Sigmoid colon (tissue), 7 donors: Measurements from ENCODE around the gene FAM228A. TPM values are rescaled to one million over a fixed set of nuclear protein-coding genes. Genes with fewer than 3 reads are reported as not detected.

Experiments
- DNase-seq: peaks from one replicate; pipeline ENCODE4 v3.0.0-alpha.2; 2019
- H3K27ac ChIP-seq, 4 donors: fragments of 200-600 bp; sonication (generic); one replicate each; pipeline ENCODE4 v1.5.1; 2016 to 2019; ENCODE audit warnings: mild to moderate bottlenecking in 1 of 4
- H3K27me3 ChIP-seq, 3 donors: fragments of 200-600 bp; sonication (generic); one replicate each; pipeline ENCODE4 v1.5.1; 2019; ENCODE audit warnings: mild to moderate bottlenecking in 1 of 3
- H3K36me3 ChIP-seq, 4 donors: fragments of 200-600 bp; sonication (generic); one replicate each; pipeline ENCODE4 v1.5.1; 2016 to 2019
- H3K4me1 ChIP-seq, 4 donors: fragments of 200-600 bp; sonication (generic); one replicate each; pipeline ENCODE4 v1.5.1; 2017 to 2019
- H3K4me3 ChIP-seq, 4 donors: fragments of 200-600 bp; sonication (generic); one replicate each; pipeline ENCODE4 v1.5.1; 2017 to 2019; ENCODE audit warnings: mild to moderate bottlenecking in 2 of 4, moderate library complexity in 1 of 4
- H3K9me3 ChIP-seq, 4 donors: fragments of 200-600 bp in 3 of 4; sonication (generic) in 3 of 4; one replicate each; pipeline versions ENCODE4 v1.5.1 to v1.6.1; 2013 to 2019
- CTCF ChIP-seq, 4 experiments: fragments of 450-650 bp in 3 of 4; fragments of 200-600 bp in 1 of 4; IDR thresholded peaks; one replicate each; pipeline ENCODE4 v1.5.1; 2016 to 2019; ENCODE audit warnings: antibody characterized with exemption in 4 of 4, mild to moderate bottlenecking in 3 of 4, moderate library complexity in 2 of 4
- EP300 ChIP-seq, 4 donors: sonication (generic); formaldehyde crosslinking; IDR thresholded peaks; one replicate each; pipeline ENCODE4 v1.6.1; 2017; ENCODE audit warnings: antibody characterized with exemption in 4 of 4
- POLR2A ChIP-seq, 2 donors: fragments of 450-650 bp; IDR thresholded peaks; one replicate each; pipeline ENCODE4 v1.6.1; 2016; ENCODE audit warnings: antibody characterized with exemption in 2 of 2, mild to moderate bottlenecking in 2 of 2, moderate library complexity in 2 of 2
- POLR2AphosphoS5 ChIP-seq, 4 donors: sonication (generic); formaldehyde crosslinking; IDR thresholded peaks; one replicate each; pipeline ENCODE4 v1.6.1; 2017; ENCODE audit warnings: antibody characterized with exemption in 4 of 4
- WGBS, 2 donors: extraction: QIAGEN DNeasy Blood & Tissue Kit; methylation state at CpG; one replicate each; pipeline ENCODE4 v1.1.7; 2013; 5-methylcytosine and 5-hydroxymethylcytosine counted together
- intact Hi-C: fragments of 100-400 bp; cut with DNase I; formaldehyde crosslinking; loops from one replicate; pipeline ENCODE4 v1.15.1; 2023
- polyA plus RNA-seq, 3 donors: library from polyadenylated mRNA; stranded (reverse); fragments of 200-250 nt; gene quantifications; one replicate each; pipeline ENCODE4 v1.2.3, GENCODE V29; 2013
- total RNA-seq, 4 donors: library from RNA; depleted of rRNA; stranded (reverse); fragments of >200 nt; gene quantifications; one replicate each; pipeline ENCODE4 v1.1.0, GENCODE V29; 2016
- donor health status: healthy with polysubstance abuse.
- donor health status: Bipolar disorder and iron deficiency.
- donor health status: healthy.

The FAM228A gene
- total and polyA plus RNA-seq, 7 donors = 0.23 to 3.6 (median 1.8) TPM; not detected in 2

GRCh38 chr2:24214880-24215279 lies 40.0 kb downstream of the FAM228A start:
- no peak for TF ChIP-seq CTCF (IDR thresholded peaks at IDR 0.05)
- no peak for TF ChIP-seq EP300 (IDR thresholded peaks at IDR 0.05)
- TF ChIP-seq POLR2AphosphoS5 (IDR thresholded peaks at IDR 0.05) = no peak
- no peak for TF ChIP-seq POLR2A (IDR thresholded peaks at IDR 0.05)
- WGBS, 2 donors = 78 to 93% methylated on average over 3 of the region's 3 CpGs
- H3K36me3 ChIP-seq = peaks cover 0 to 91% (median 28%) of the 10 kb centered on the region in 4 donors

GRCh38 chr2:24220554-24221291 lies 45.9 kb downstream of the FAM228A start:
- WGBS, 2 donors = 90 to 93% methylated on average over 20 of the region's 20 CpGs
- TF ChIP-seq CTCF (IDR thresholded peaks at IDR 0.05) = no peak
- TF ChIP-seq EP300 (IDR thresholded peaks at IDR 0.05) = no peak
- no peak for TF ChIP-seq POLR2AphosphoS5 (IDR thresholded peaks at IDR 0.05)
- TF ChIP-seq POLR2A (IDR thresholded peaks at IDR 0.05) = no peak
- H3K27me3 ChIP-seq = no peaks in the 10 kb centered on the region
- H3K4me1 ChIP-seq = no peaks in the 10 kb centered on the region
- H3K36me3 ChIP-seq = peaks cover 0 to 62% (median 13%) of the 10 kb centered on the region in 4 donors
- H3K9me3 ChIP-seq = no peaks in the 10 kb centered on the region
- no peak overlapping the region for H3K4me3 ChIP-seq
- intact Hi-C loops = no loop called here
- DNase-seq = no peak
- H3K27ac ChIP-seq = no peak overlapping the region

More at GRCh38 chr2:24214880-24215279, 40.0 kb downstream of the FAM228A start:
- intact Hi-C loops = no loop called here
- no peak overlapping the region for H3K27ac ChIP-seq
- H3K4me1 ChIP-seq = no peaks in the 10 kb centered on the region
- no peak overlapping the region for H3K4me3 ChIP-seq
- no peaks in the 10 kb centered on the region for H3K9me3 ChIP-seq
- no peak for DNase-seq
- H3K27me3 ChIP-seq = no peaks in the 10 kb centered on the region

GRCh38 chr2:24221343-24222050 lies 46.6 kb downstream of the FAM228A start:
- Histone ChIP-seq H3K4me3 (no peak overlapping the region), H3K4me1 (no peaks in the 10 kb centered on the region), H3K9me3 (no peaks in the 10 kb centered on the region), H3K27ac (no peak overlapping the region), H3K36me3 (peaks cover 0 to 60% (median 11%) of the 10 kb centered on the region in 4 donors), H3K27me3 (no peaks in the 10 kb centered on the region)
- WGBS, 2 donors = 93 to 95% methylated on average over 6 of the region's 6 CpGs
- intact Hi-C loops = no loop called here
- no peak for DNase-seq
- TF ChIP-seq EP300 (IDR thresholded peaks at IDR 0.05) = no peak
- no peak for TF ChIP-seq POLR2AphosphoS5 (IDR thresholded peaks at IDR 0.05)
- no peak for TF ChIP-seq POLR2A (IDR thresholded peaks at IDR 0.05)
- TF ChIP-seq CTCF (IDR thresholded peaks at IDR 0.05) = no peak

GRCh38 chr2:24222946-24223345 lies 48.1 kb downstream of the FAM228A start:
- WGBS, 2 donors = 75 to 80% methylated on average over 6 of the region's 6 CpGs
- Histone ChIP-seq H3K36me3 (peaks cover 0 to 46% (median 7%) of the 10 kb centered on the region in 4 donors), H3K4me1 (no peaks in the 10 kb centered on the region), H3K27ac (no peak overlapping the region), H3K4me3 (no peak overlapping the region), H3K9me3 (no peaks in the 10 kb centered on the region), H3K27me3 (no peaks in the 10 kb centered on the region)
- TF ChIP-seq POLR2AphosphoS5 (IDR thresholded peaks at IDR 0.05) (no peak), CTCF (IDR thresholded peaks at IDR 0.05) (no peak), POLR2A (IDR thresholded peaks at IDR 0.05) (no peak), EP300 (IDR thresholded peaks at IDR 0.05) (no peak)
- DNase-seq = no peak
- intact Hi-C loops = no loop called here
